HG03342 (cell line): ENCODE measurements around the gene ITPKC.

Experiments
- ATAC-seq: cut with Tn5 transposase; IDR thresholded peaks from one replicate; pipeline ENCODE4 v1.9.1; 2021; ENCODE audit warnings: mild to moderate bottlenecking, moderate library complexity; ENCODE audit not compliant: unreplicated experiment

The ITPKC gene

GRCh38 chr19:40739030-40739839 lies 22.3 kb downstream of the ITPKC start:
- no peak for ATAC-seq

DNA sequence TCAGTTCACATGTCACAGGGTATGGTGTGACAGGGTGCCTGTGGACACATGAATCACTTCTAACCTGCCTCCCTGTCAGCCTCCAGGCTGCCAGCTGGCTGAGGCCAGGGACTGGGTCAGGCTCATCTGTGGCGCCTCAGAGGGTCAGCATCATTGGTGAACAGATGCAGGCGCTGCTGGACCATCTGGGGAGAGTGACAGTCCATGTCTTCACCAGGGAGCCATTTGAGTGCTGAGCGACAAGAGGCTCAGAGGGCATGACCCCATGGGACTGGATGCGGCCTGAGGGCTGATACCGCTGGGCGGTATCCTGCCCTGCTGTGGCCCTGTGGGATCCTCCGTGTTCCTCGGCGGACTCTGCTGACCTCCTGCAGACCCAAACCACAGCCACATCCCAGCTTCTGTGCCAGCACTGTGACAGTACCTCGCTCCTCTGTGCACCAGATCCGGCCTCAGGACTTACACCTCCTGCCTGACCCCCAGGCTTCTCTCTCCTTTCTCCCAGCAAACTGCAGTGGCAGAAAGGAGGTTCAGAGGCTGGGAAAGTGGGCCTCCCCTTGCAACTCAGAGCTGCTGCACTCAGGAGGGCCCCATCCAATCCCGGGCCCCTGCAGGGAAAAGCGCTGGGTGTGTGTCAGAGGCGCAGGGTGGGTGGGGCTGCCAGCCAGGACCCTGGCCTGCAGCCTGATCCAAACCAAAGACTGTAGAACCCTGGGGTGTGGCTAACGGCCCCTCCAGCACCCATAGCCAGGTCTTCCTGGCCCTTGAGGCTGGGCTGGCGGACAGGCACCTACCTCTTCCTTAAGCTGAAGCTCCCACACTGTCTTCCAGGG lies 23.2 kb downstream of the ITPKC start:
- ATAC-seq = no peak

GRCh38 chr19:40740747-40741146 lies 23.8 kb downstream of the ITPKC start:
- no peak for ATAC-seq

DNA sequence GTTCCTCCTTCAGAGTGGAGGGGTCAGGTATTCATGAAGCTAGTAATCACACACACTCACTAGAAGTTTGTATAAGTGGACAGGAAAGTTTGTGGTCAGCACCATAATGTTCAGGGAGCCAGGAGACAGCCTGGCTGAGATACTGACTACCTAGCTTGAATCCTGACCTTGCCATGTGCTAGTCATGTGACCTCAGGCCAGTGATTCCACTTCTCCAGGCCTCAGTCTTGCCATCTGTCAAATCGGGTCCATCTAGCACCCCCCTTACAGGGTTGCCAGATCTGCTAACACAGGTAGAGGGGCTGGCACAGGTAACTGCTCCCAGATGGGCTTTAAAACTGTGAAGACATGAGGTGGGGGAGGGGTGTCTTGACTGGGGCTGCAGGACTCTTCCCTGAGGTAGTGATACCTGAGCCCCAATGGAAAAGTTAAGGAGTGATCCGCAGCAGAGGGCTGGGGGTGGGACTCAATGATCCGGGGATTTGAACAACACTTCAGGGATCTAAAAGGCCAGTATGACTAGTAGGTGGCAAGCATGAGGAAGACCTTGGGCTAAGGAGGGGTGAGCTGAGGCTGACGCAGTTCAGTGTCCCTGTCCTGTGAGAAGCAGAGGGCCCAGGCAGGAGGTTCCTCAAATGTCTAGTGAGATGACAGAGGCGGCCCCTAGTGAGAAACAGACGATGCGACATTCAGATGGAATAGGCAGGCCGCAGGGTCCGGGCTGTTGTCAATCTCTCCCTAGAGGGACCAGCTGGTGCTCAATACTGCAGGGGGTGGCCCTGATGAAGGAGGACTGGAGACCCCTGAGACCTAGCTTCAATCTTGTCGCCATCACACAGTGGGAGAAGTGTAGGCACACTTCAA lies 24.8 kb downstream of the ITPKC start:
- no peak for ATAC-seq

GRCh38 chr19:40742477-40742876 lies 25.6 kb downstream of the ITPKC start:
- no peak for ATAC-seq

GRCh38 chr19:40742886-40743285 lies 26.0 kb downstream of the ITPKC start:
- ATAC-seq = no peak

DNA sequence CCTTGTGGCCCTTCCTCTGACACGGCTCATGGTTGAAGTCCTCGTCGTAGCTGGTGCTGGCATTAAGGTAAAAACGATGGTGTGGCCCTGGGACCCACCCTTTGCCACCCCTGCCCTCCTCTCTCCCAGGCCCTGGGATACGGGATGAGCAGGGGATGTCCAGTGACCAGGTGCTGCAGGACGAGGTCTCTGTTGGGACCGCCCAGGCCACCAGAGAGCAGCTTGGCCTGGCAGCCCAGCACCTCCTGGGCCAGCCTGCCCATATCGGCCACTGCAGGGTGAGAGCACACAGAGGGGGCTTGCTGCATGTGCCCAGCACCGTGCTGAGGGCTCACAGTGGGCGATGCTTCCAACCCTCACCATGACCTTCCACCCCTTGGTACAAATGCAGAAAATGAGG lies 27.0 kb downstream of the ITPKC start:
- no peak for ATAC-seq

DNA sequence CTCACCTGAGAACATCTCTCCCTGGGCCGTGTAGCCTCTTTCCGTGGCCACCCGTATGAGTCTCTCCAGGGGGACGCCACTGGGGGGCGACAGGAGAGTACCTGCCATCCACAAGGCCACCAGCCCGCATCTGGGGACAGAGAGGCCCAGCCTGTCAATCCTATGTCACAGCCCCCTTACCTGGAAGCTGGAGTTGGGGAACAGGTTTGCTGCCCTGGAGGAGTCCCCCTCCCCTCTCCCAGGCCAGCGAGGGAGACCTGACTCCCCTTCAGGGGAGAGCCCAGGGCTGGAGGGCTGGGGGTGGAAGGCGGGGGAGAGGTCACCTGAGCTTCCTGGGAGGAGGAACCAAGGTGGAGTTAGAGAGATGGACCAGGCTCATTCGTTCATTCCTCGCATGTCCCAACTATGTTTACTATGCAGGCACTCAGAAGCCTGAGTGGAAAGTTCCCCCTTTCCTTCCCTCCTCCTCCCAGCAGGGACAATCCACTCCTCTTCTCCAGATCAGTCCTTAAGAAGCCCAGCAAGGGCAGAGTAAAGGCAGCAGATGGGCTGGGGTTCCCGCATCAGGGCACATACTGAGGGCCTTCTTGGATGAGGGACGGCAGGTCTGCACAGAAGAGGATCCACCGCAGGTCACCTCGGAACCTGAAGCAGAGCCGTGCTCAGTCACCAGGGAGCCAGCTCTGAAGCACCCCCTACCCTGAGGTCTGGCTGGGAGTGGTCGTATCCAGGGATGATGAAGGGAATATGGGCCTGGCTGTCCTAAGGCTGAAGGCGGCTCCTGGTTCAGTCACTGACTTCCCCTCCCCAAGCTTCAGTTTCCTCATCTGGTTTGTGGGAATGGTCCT lies 27.9 kb downstream of the ITPKC start:
- no peak for ATAC-seq

DNA sequence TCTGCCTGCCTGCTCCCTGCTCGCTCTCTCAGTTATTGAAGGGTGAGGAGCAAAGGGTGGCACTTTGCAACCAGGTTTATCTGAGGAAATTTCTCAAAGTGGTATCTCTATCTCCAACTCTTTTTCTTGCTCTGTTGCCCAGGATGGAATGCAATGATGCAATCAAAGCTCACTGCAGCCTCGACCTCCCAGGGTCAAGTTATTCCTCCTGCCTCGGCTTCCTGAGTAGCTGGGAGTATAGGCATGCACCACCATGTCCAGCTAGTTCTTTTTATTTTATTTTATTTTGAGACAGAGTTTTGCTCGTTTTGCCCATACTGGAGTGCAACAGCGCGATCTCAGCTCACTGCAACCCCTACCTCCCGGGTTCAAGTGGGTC lies 28.5 kb downstream of the ITPKC start:
- ATAC-seq = no peak

DNA sequence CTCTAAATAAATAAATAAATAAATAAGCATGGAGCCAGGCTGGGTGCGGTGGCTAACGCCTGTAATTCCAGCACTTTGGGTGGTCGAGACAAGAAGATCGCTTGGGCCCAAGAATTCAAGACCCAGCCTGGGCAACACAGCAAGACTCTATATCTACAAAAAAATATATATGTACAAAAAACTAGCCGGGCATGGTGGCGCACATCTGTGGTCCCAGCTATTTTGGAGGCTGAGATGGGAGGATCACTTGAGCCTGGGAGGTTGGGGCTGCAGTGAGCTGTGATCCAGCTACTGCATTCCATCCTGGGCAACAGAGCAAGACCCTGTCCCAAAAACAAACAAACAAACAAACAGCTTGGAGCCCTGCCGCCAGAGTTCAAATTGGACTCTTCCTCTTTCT lies 30.6 kb downstream of the ITPKC start:
- no peak for ATAC-seq

DNA sequence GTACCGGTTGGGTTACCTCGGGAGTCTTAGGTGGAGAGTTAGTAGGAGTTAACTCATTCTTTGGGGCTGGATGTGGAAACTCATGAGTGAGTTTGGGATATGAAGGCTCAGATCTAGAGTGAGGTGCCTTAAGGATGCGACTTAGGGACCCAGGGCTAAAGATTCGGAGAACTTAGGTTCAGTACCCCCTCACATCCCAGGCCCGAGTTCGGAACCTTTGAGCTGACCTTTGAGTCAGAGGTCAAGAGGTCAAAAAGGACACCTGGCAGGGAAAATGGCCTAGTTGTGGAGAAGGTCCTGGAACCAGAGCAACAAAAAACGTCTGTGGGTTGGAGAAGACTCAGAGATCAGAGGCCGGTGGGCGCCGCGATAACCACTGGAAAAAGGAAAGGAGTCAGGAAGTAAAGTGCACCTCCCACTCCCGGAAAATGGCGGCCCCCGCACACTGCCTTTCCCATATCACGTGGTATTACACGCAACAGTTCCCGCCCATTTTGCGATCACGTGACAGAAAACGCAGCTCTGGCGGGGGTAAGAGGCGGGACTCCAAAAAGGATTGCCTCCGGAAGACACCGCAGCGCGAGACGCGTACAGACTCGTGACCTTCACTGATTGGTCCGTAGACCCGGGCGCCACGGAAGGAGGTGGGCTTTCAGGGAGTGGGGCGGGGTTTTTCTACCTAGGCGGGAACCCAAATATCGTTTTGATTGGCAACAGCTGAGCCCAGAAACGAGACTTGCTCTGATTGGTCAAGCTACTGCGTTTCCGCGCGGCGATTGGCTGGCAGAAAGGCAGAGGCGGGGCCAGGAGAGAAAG lies 33.4 kb downstream of the ITPKC start, which contains the start of gene ACTMAP:
Gene ACTMAP, minus strand, starts transcription at position 420 of the 816 bp plus-strand sequence. CDS start 674 bp downstream, outside the sequence.
- ATAC-seq = peak; percentile 81

DNA sequence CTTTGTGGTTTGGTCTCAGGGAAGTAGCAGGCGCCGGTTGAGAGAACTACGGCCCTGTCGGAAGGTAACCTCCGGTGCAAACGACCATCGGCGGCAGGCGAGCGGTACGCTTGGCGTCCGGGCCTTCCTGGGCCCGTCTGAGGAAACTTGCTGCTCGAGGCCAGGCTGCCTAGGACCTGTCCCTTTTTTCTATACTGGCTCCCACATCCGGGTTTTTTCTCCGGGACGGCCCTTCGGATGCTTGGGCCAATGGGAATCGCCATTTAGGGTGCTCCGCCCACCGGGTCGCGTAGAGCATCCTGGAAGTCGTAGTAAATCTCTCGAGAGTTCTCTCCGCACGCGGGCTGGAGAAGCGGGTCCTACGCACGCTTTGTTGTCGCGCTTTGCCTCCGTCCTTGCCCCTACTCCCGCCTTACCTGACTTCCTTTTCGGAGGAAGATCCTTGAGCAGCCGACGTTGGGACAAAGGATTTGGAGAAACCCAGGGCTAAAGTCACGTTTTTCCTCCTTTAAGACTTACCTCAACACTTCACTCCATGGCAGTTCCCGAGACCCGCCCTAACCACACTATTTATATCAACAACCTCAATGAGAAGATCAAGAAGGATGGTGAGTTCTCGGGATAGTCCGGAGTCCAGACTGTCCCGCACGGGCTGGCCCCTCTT lies 34.1 kb downstream of the ITPKC start, which contains the start of gene SNRPA:
Gene SNRPA, plus strand, starts transcription at position 330 of the 664 bp plus-strand sequence. Its CDS starts 206 bp downstream, at position 536.
- ATAC-seq = peak; percentile 58

- ATAC-seq = no peak
Observed at GRCh38 chr19:40752257-40752781, 35.4 kb downstream of the ITPKC start.

GRCh38 chr19:40754611-40755247 lies 37.8 kb downstream of the ITPKC start:
- ATAC-seq = no peak

DNA sequence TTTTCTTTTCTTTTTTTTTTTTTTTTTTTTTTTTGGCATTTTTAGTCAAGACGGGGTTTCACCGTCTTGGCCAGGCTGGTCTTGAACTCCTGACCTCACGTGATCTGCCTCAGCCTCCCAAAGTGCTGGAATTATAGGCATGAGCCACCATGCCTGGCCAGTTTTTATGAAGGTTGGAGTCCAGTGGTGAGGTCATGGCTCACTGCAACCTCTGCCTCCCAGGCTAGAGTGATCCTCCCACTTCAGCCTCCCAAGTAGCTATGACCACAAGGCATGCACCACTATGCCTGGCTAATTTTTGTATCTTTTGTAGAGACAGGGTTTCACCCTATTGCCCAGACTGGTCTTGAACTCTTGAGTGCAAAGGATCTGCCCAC lies 38.3 kb downstream of the ITPKC start:
- no peak for ATAC-seq

DNA sequence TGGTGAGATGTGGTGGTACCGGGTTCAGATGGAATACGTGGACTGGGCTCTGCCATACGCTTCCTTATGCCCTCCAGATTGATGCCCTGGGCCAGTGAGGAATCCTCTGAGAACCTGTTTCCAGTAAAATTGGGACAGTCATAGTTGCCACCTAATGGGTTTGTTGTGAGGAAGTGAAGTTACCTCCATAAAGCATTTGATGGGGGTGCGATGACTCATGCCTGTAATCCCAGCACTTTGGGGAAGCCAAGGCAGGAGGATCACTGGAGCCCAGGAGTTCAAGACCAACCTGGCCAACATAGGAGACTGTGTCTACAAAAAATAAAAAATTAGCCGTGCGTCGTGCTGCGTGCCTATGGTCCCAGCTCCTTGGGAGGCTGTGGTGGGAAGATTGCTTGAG lies 38.9 kb downstream of the ITPKC start:
- no peak for ATAC-seq

DNA sequence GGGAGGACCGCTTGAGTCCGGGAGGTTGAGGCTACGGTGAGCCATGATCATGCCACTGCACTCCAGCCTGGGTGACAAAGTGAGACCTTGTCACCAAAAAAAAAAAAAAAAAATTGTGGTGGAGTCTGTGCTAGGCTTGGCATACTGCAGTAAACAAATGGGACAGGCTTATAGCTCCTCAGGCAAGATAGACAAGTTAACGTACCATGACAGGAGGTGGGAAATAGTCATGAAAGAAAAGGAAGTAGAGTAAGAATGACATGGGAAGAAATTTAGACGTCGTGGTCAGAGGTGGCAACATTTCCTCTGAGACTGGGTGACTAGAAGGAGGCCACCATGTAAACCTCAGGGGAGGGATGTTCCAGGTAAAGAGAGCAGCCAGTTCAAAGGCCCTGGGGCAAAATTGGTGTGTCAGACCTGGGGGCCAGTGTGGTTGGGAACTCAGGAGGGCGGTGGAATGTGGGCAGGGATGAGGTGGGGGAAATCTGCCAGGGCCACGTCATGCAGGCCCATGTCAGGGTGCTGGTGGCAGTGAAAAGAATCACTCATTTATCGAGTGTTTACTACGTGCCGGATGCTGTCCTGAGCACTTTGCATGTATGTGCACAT lies 39.7 kb downstream of the ITPKC start:
- no peak for ATAC-seq

- no peak for ATAC-seq
Observed at GRCh38 chr19:40758491-40758890, 41.6 kb downstream of the ITPKC start.
